OCI-LY3 (cell line): ENCODE results near the gene MPP7.

Experiments used
- CTCF ChIP-seq: fragments of 200-600, 300-600 bp; sonication (generic); IDR thresholded peaks from 2 replicates; pipeline ENCODE4 v1.5.1; 2014; ENCODE audit warnings: antibody characterized with exemption, low read length, low read depth
- EZH2phosphoT487 ChIP-seq: fragments of 200-600 bp; shearing (Covaris generic); IDR thresholded peaks from 2 replicates; pipeline ENCODE4 v1.6.1; 2018; ENCODE audit warnings: antibody characterized with exemption, mixed run types, low read depth

DNA sequence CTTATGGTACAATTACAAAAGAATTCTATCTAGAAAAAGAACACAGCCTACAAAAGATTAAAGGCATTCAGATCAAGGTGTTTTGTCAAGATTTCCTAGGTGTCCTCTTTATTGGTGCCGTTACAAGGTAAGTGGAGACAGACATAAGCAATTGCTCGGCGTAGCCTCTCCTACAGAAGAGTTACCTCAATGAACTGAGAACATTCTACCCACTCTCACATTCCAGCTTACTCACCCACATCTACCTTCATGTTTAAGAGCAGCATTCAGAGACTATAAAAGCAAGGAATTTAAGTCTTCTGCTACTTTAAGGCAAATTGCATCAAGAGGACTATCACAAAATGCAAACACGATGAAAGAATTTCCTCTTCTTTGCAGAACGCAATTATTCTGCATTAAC, 29.5 kb downstream of the MPP7 start:
- TF ChIP-seq CTCF = no peak
- TF ChIP-seq EZH2phosphoT487 = no peak
